IMR-90 (cell line): Measurements from ENCODE around the gene NNT. TPM values are rescaled to one million over a fixed set of nuclear protein-coding genes. Genes with fewer than 3 reads are reported as not detected.

Source experiments
- ATAC-seq: fragments of 200-7000 bp; cut with Tn5 transposase; 2 replicates; pipeline ENCODE4 v1.9.1; 2020; ENCODE audit warnings: low read depth, mild to moderate bottlenecking, moderate library complexity
- BruUV-seq: library from RNA; stranded (reverse); fragments of 400-500 nt; replicated peaks from 2 replicates; lab custom pipeline; 2021; lab: Mats Ljungman, UMichigan
- CTCF ChIA-PET: fragments of 300-600 bp; formaldehyde crosslinking; extraction: SDS; loops from one replicate; lab custom pipeline; 2021; ENCODE audit warnings: antibody characterized with exemption; lab: Yijun Ruan, JAX
- POLR2A ChIA-PET: fragments of 300-600 bp; sonication (Branson Sonifier 250); formaldehyde crosslinking; loops from one replicate; lab custom pipeline; 2022; ENCODE audit warnings: antibody characterized with exemption; ENCODE audit not compliant: unreplicated experiment; lab: Charles Lee
- DNase-seq: peaks from one replicate; pipeline ENCODE4 v3.0.0; 2013
- H2AFZ ChIP-seq: replicated peaks from 2 replicates; pipeline ENCODE3; 2013; ENCODE audit warnings: low read length, mild to moderate bottlenecking; ENCODE audit not compliant: poor library complexity
- H2AK5ac ChIP-seq: 2 replicates; pipeline ENCODE4 v1.6.1; 2013; ENCODE audit warnings: low read depth, low read length, inconsistent platforms
- H2AK9ac ChIP-seq: replicated peaks from 2 replicates; pipeline ENCODE3; 2013; ENCODE audit warnings: mild to moderate bottlenecking, low read depth, low read length, moderate library complexity; ENCODE audit not compliant: poor library complexity
- H2BK120ac ChIP-seq: 2 replicates; pipeline ENCODE4 v1.6.1; 2013; ENCODE audit warnings: low read depth, low read length, inconsistent platforms
- H2BK15ac ChIP-seq: 3 replicates; pipeline ENCODE4 v1.6.1; 2013; ENCODE audit warnings: low read depth, low read length, inconsistent platforms
- H2BK20ac ChIP-seq: 2 replicates; pipeline ENCODE4 v1.6.1; 2013; ENCODE audit warnings: low read depth, mild to moderate bottlenecking, inconsistent platforms, low read length, moderate library complexity
- H2BK5ac ChIP-seq: 2 replicates; pipeline ENCODE4 v1.6.1; 2013; ENCODE audit warnings: mild to moderate bottlenecking, low read depth, low read length, inconsistent platforms; ENCODE audit not compliant: poor library complexity, severe bottlenecking
- H3K14ac ChIP-seq: replicated peaks from 2 replicates; pipeline ENCODE4 v1.6.1; 2013; ENCODE audit warnings: low read depth, low read length, inconsistent platforms
- H3K18ac ChIP-seq: 2 replicates; pipeline ENCODE4 v1.6.1; 2013; ENCODE audit warnings: low read depth, low read length, control low read depth
- H3K23ac ChIP-seq: 2 replicates; pipeline ENCODE4 v1.6.1; 2013; ENCODE audit warnings: low read depth, low read length, inconsistent platforms
- H3K27ac ChIP-seq: 2 replicates; pipeline ENCODE4 v1.5.1; 2013; ENCODE audit warnings: mild to moderate bottlenecking, control low read depth, low read length; ENCODE audit not compliant: insufficient read depth
- H3K27me3 ChIP-seq: 2 replicates; pipeline ENCODE4 v1.6.1; 2013; ENCODE audit warnings: low read length; ENCODE audit not compliant: control insufficient read depth, insufficient read depth
- H3K36me3 ChIP-seq: 2 replicates; pipeline ENCODE4 v1.6.1; 2013; ENCODE audit warnings: low read length, mixed read lengths; ENCODE audit not compliant: control insufficient read depth, insufficient read depth
- H3K4ac ChIP-seq: 2 replicates; pipeline ENCODE4 v1.6.1; 2013; ENCODE audit warnings: low read depth, low read length, inconsistent platforms
- H3K4me1 ChIP-seq: 2 replicates; pipeline ENCODE4 v1.6.1; 2013; ENCODE audit warnings: low read length, mixed read lengths; ENCODE audit not compliant: control insufficient read depth, insufficient read depth
- H3K4me2 ChIP-seq: 2 replicates; pipeline ENCODE4 v1.6.1; 2013; ENCODE audit warnings: low read depth, mild to moderate bottlenecking, control low read depth, low read length, moderate library complexity
- H3K4me3 ChIP-seq: 2 replicates; pipeline ENCODE4 v1.5.1; 2013; ENCODE audit warnings: low read depth, mild to moderate bottlenecking, control low read depth, low read length, moderate library complexity; ENCODE audit not compliant: insufficient read depth
- H3K56ac ChIP-seq: 2 replicates; pipeline ENCODE4 v1.6.1; 2013; ENCODE audit warnings: low read length, inconsistent platforms; ENCODE audit not compliant: insufficient read depth; ENCODE audit errors: extremely low read depth
- H3K79me1 ChIP-seq, 2 experiments: 2 replicates each; pipeline ENCODE4 v1.6.1; 2013; ENCODE audit warnings: low read length in 2 of 2, inconsistent platforms in 1 of 2, low read depth in 1 of 2
- H3K9ac ChIP-seq: 2 replicates; pipeline ENCODE4 v1.6.1; 2013; ENCODE audit warnings: low read depth, low read length, control low read depth
- H3K9me1 ChIP-seq: 2 replicates; pipeline ENCODE4 v1.6.1; 2013; ENCODE audit warnings: low read length, inconsistent platforms; ENCODE audit not compliant: insufficient read depth
- H3K9me3 ChIP-seq: 2 replicates; pipeline ENCODE4 v1.6.1; 2013; ENCODE audit warnings: low read length; ENCODE audit not compliant: control insufficient read depth, insufficient read depth
- H4K20me1 ChIP-seq: 2 replicates; pipeline ENCODE4 v1.6.1; 2013; ENCODE audit warnings: low read length, inconsistent platforms; ENCODE audit not compliant: insufficient read depth
- H4K5ac ChIP-seq: 2 replicates; pipeline ENCODE4 v1.6.1; 2013; ENCODE audit warnings: mild to moderate bottlenecking, low read depth, low read length, control low read depth
- H4K8ac ChIP-seq, 2 experiments: 2 replicates each; pipeline ENCODE4 v1.6.1; 2013; ENCODE audit warnings: low read depth in 2 of 2, low read length in 2 of 2, control low read depth in 1 of 2, inconsistent platforms in 1 of 2
- H4K91ac ChIP-seq: 2 replicates; pipeline ENCODE4 v1.6.1; 2013; ENCODE audit warnings: low read depth, low read length, inconsistent platforms; ENCODE audit not compliant: insufficient read depth
- BHLHE40 ChIP-seq: fragments of 150-350 bp; IDR thresholded peaks from 2 replicates; pipeline ENCODE4 v1.6.1; 2016; ENCODE audit warnings: mild to moderate bottlenecking, low read depth, low read length
- CEBPB ChIP-seq: IDR thresholded peaks from 2 replicates; pipeline ENCODE4 v1.6.1; 2012; ENCODE audit warnings: low read depth, low read length, improper control_type of control experiment
- CHD1 ChIP-seq: IDR thresholded peaks from 2 replicates; pipeline ENCODE4 v1.6.1; 2012; ENCODE audit warnings: low read depth, low read length, improper control_type of control experiment
- FOS ChIP-seq: fragments of 150-350 bp; IDR thresholded peaks from 2 replicates; pipeline ENCODE4 v1.6.1; 2016; ENCODE audit warnings: low read depth, low read length
- MAFK ChIP-seq: IDR thresholded peaks from 2 replicates; pipeline ENCODE4 v1.6.1; 2012; ENCODE audit warnings: low read depth, low read length, improper control_type of control experiment
- MAZ ChIP-seq: IDR thresholded peaks from 2 replicates; pipeline ENCODE4 v1.6.1; 2012; ENCODE audit warnings: low read depth, mild to moderate bottlenecking, low read length, improper control_type of control experiment, moderate library complexity, borderline replicate concordance
- MXI1 ChIP-seq: IDR thresholded peaks from 2 replicates; pipeline ENCODE4 v1.6.1; 2012; ENCODE audit warnings: low read depth, mild to moderate bottlenecking, low read length, moderate library complexity, borderline replicate concordance
- NFE2L2 ChIP-seq: fragments of 150-350 bp; IDR thresholded peaks from 2 replicates; pipeline ENCODE4 v1.6.1; 2016; ENCODE audit warnings: low read depth, mild to moderate bottlenecking, low read length
- POLR2A ChIP-seq: IDR thresholded peaks from 2 replicates; pipeline ENCODE4 v1.6.1; 2012; ENCODE audit warnings: mild to moderate bottlenecking, low read depth, low read length
- RAD21 ChIP-seq: IDR thresholded peaks from 2 replicates; pipeline ENCODE4 v1.6.1; 2012; ENCODE audit warnings: low read length, improper control_type of control experiment
- RCOR1 ChIP-seq: IDR thresholded peaks from 2 replicates; pipeline ENCODE4 v1.6.1; 2012; ENCODE audit warnings: mild to moderate bottlenecking, low read length, improper control_type of control experiment; ENCODE audit not compliant: insufficient replicate concordance
- RFX5 ChIP-seq: IDR thresholded peaks from 2 replicates; pipeline ENCODE4 v1.8.0; 2012; ENCODE audit warnings: low read depth, mild to moderate bottlenecking, low read length, moderate library complexity
- SMC3 ChIP-seq: fragments of 150-350 bp; IDR thresholded peaks from 2 replicates; pipeline ENCODE4 v1.6.1; 2016; ENCODE audit warnings: low read depth, mild to moderate bottlenecking, antibody characterized with exemption, low read length, moderate library complexity
- WGBS, 2 experiments: methylation state at CpG; one replicate each; pipeline versions ENCODE4 v1.1.5 to v1.1.7; 2013; ENCODE audit warnings: missing lambda C conversion rate in 2 of 2; ENCODE audit not compliant: insufficient read length in 1 of 2; ENCODE audit errors: extremely low coverage in 2 of 2; 5-methylcytosine and 5-hydroxymethylcytosine counted together
- dilution Hi-C: fragments of 300-500 bp; cut with HindIII; formaldehyde crosslinking; loops from one replicate; pipeline ENCODE4 v1.14.3; 2018; ENCODE audit warnings: low sequenced_read_pairs; ENCODE audit not compliant: unreplicated experiment
- in situ Hi-C: fragments of 300-500 bp; cut with MboI; formaldehyde crosslinking; loops from 3 replicates; pipeline ENCODE4 v1.14.3; 2019; ENCODE audit warnings: low sequenced_read_pairs, inconsistent platforms, mixed read lengths
- intact Hi-C: fragments of 100-400 bp; cut with micrococcal nuclease; formaldehyde crosslinking; loops from 2 replicates; pipeline ENCODE4 v1.10.0; 2022
- polyA plus RNA-seq, 3 experiments: library from polyadenylated mRNA; depleted of rRNA; stranded (reverse); fragments of >200 nt; gene quantifications; 2 replicates each; pipeline ENCODE4 v1.2.3, GENCODE V29; 2012; ENCODE audit warnings: low replicate concordance in 1 of 3
- total RNA-seq: library from RNA; depleted of rRNA; stranded (reverse); fragments of >200 nt; gene quantifications from 2 replicates; pipeline ENCODE4 v1.2.3, GENCODE V29; 2012
- TF ChIP-seq, protein P1 (sequence below): conservative IDR thresholded peaks from 2 replicates; pipeline ENCODE4 v1.5.1; 2012; ENCODE audit warnings: mild to moderate bottlenecking, low read depth, low read length, improper control_type of control experiment
- TF ChIP-seq, protein P2 (sequence below): fragments of 150-350 bp; IDR thresholded peaks from 2 replicates; pipeline ENCODE4 v1.6.1; 2016; ENCODE audit warnings: low read depth, mild to moderate bottlenecking, low read length, moderate library complexity, borderline replicate concordance
- TF ChIP-seq, protein P3 (sequence below): fragments of 150-350 bp; IDR thresholded peaks from 2 replicates; pipeline ENCODE4 v1.6.1; 2017; ENCODE audit warnings: mild to moderate bottlenecking, antibody characterized with exemption, low read length, low read depth

The NNT gene
- total and polyA plus RNA-seq, 2 of the 4 experiments (the other 2 are of a cell fraction) = 23.1 to 57.2 TPM

DNA sequence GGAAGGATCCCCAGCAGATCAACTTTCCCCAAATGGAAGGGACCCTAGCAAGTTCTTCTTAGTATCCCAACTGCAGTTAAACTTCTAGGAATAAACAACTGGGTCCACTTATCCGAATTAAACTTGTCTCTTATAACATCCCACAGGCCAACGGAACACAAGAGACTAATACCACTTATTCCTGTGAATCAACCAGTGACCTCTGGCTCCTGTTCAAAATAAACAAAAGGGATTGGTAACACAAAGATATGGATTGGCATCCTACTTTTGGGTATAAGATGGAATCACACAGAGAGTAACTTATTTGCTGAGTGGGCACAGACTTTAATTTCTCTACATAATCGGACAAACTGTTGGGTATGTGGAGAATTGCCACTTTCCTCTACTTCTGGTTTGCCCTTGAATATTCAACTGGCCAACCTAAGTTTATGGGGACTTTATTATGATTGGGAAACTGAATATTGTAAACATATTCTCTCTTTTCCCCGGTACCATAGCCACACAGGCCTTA is 33.7 kb upstream of the NNT start:
- Histone ChIP-seq H2AFZ (no peak overlapping the region), H3K79me1 (no peaks in the 10 kb centered on the region), H2AK9ac (no peak overlapping the region), H3K4me1 (peaks cover 4% of the 10 kb centered on the region; the same call in 1 of the 2 replicates), H3K4me2 (no peak overlapping the region), H3K36me3 (no peaks in the 10 kb centered on the region), H2BK5ac (no peak overlapping the region), H2BK20ac (no peak overlapping the region), H2AK5ac (no peak overlapping the region), H3K56ac (no peak overlapping the region), H3K4me3 (no peak overlapping the region), H3K27ac (no peak overlapping the region), H3K27me3 (no peaks in the 10 kb centered on the region), H2BK120ac (no peak overlapping the region), H2BK15ac (no peak overlapping the region), H3K9me1 (no peaks in the 10 kb centered on the region), H4K20me1 (no peaks in the 10 kb centered on the region), H3K23ac (no peak overlapping the region), H3K9me3 (no peaks in the 10 kb centered on the region), H3K14ac (no peak overlapping the region), H4K91ac (no peak overlapping the region), H4K8ac (no peak overlapping the region), H3K4ac (no peak overlapping the region), H4K5ac (no peak overlapping the region), H3K9ac (no peak overlapping the region), H3K18ac (no peak overlapping the region)
- intact Hi-C loops (no loop called here), in situ Hi-C loops (no loop called here), dilution Hi-C loops (no loop called here)
- WGBS, 2 experiments = no CpG with 5 or more reads among the region's 4 CpGs
- ATAC-seq (no peak), DNase-seq (no peak)
- CTCF ChIA-PET = no interaction called here
- no peak for TF ChIP-seq RFX5
- no peak for TF ChIP-seq RCOR1
- no peak for TF ChIP-seq BHLHE40
- no peak for TF ChIP-seq MXI1
- TF ChIP-seq, protein P1, sequence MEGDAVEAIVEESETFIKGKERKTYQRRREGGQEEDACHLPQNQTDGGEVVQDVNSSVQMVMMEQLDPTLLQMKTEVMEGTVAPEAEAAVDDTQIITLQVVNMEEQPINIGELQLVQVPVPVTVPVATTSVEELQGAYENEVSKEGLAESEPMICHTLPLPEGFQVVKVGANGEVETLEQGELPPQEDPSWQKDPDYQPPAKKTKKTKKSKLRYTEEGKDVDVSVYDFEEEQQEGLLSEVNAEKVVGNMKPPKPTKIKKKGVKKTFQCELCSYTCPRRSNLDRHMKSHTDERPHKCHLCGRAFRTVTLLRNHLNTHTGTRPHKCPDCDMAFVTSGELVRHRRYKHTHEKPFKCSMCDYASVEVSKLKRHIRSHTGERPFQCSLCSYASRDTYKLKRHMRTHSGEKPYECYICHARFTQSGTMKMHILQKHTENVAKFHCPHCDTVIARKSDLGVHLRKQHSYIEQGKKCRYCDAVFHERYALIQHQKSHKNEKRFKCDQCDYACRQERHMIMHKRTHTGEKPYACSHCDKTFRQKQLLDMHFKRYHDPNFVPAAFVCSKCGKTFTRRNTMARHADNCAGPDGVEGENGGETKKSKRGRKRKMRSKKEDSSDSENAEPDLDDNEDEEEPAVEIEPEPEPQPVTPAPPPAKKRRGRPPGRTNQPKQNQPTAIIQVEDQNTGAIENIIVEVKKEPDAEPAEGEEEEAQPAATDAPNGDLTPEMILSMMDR = no peak
- TF ChIP-seq FOS = no peak
- TF ChIP-seq, protein P2, sequence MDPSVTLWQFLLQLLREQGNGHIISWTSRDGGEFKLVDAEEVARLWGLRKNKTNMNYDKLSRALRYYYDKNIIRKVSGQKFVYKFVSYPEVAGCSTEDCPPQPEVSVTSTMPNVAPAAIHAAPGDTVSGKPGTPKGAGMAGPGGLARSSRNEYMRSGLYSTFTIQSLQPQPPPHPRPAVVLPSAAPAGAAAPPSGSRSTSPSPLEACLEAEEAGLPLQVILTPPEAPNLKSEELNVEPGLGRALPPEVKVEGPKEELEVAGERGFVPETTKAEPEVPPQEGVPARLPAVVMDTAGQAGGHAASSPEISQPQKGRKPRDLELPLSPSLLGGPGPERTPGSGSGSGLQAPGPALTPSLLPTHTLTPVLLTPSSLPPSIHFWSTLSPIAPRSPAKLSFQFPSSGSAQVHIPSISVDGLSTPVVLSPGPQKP = no peak
- TF ChIP-seq, protein P3, sequence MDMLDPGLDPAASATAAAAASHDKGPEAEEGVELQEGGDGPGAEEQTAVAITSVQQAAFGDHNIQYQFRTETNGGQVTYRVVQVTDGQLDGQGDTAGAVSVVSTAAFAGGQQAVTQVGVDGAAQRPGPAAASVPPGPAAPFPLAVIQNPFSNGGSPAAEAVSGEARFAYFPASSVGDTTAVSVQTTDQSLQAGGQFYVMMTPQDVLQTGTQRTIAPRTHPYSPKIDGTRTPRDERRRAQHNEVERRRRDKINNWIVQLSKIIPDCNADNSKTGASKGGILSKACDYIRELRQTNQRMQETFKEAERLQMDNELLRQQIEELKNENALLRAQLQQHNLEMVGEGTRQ = no peak
- no peak for TF ChIP-seq MAFK
- TF ChIP-seq CEBPB = no peak
- no peak for TF ChIP-seq CHD1
- no peak for TF ChIP-seq SMC3
- TF ChIP-seq POLR2A = no peak
- no peak for TF ChIP-seq NFE2L2
- TF ChIP-seq MAZ = no peak
- no peak for TF ChIP-seq RAD21
- POLR2A ChIA-PET = no interaction called here
- BruUV-seq = no TSS peak
